ENCODE data around the gene B3GNT5.

GRCh38 chr3:183215591-183216202 is 37.4 kb upstream of the B3GNT5 start:
- TF ChIP-seq CTCF (IDR thresholded peaks at IDR 0.05) (no peak), POLR2A (IDR thresholded peaks at IDR 0.05) (no peak)
